Measurements from ENCODE around the gene PLEKHG3. TPM values are rescaled to one million over a fixed set of nuclear protein-coding genes. Genes with fewer than 3 reads are reported as not detected.
A peak's percentile ranks its signal among the peaks of the same experiment; 100 is the strongest.

The PLEKHG3 gene
- total RNA-seq, 1 donor from 2014 or later = 81.0 TPM

DNA sequence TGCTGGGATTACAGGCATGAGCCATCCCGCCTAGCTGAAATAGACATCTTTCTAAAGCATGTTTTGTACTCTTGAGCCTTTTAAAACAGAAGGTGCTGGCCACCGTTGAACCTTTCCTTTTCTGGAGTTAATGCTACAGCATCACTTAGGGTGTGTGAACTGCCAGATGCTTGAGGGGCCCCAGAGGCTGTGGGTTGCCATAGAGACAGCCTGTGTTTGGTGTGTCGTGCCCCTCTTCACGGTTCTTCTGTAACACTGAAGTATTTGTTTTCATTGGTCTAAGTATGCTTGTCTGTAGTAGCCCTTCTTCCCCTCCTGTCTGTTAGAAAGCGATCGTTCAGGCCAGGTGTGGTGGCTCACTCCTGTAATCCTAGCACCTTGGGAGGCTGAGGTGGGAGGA lies 30.8 kb downstream of the PLEKHG3 start:
- Mint-ChIP-seq H3K27ac (no peak overlapping the region), H3K27me3 (no peaks in the 10 kb centered on the region), H3K36me3 (ENCODE audit: insufficient read depth) (peaks cover 19% of the 10 kb centered on the region), H3K9me3 (ENCODE audit: low read depth) (no peaks in the 10 kb centered on the region), H3K4me1 (ENCODE audit: low read depth) (peaks cover 6% of the 10 kb centered on the region), H3K4me3 (ENCODE audit: low read depth) (no peak overlapping the region)
- DNase-seq (ENCODE audit: low spot score, unreplicated experiment) = no peak
- no peak for TF ChIP-seq CTCF (IDR thresholded peaks at IDR 0.05; ENCODE audit: unreplicated experiment)

GRCh38 chr14:64736271-64737169 lies 32.3 kb downstream of the PLEKHG3 start:
- H3K4me3 Mint-ChIP-seq (ENCODE audit: low read depth) = no peak overlapping the region
- no peak overlapping the region for H3K27ac Mint-ChIP-seq
- no peak for TF ChIP-seq CTCF (IDR thresholded peaks at IDR 0.05; ENCODE audit: unreplicated experiment)
- no peak for DNase-seq (ENCODE audit: low spot score, unreplicated experiment)
- H3K4me1 Mint-ChIP-seq (ENCODE audit: low read depth) = peaks cover 6% of the 10 kb centered on the region
- peaks cover 22% of the 10 kb centered on the region for H3K36me3 Mint-ChIP-seq (ENCODE audit: insufficient read depth)
- no peaks in the 10 kb centered on the region for H3K9me3 Mint-ChIP-seq (ENCODE audit: low read depth)
- H3K27me3 Mint-ChIP-seq = no peaks in the 10 kb centered on the region

GRCh38 chr14:64737391-64738280 lies 33.4 kb downstream of the PLEKHG3 start:
- Mint-ChIP-seq H3K9me3 (ENCODE audit: low read depth) (no peaks in the 10 kb centered on the region), H3K27ac (no peak overlapping the region), H3K4me1 (ENCODE audit: low read depth) (peaks cover 6% of the 10 kb centered on the region), H3K36me3 (ENCODE audit: insufficient read depth) (peaks cover 19% of the 10 kb centered on the region), H3K27me3 (no peaks in the 10 kb centered on the region), H3K4me3 (ENCODE audit: low read depth) (no peak overlapping the region)
- no peak for DNase-seq (ENCODE audit: low spot score, unreplicated experiment)
- no peak for TF ChIP-seq CTCF (IDR thresholded peaks at IDR 0.05; ENCODE audit: unreplicated experiment)

GRCh38 chr14:64738281-64738804 lies 34.1 kb downstream of the PLEKHG3 start:
- DNase-seq (ENCODE audit: low spot score, unreplicated experiment) = no peak
- H3K4me1 Mint-ChIP-seq (ENCODE audit: low read depth) = peaks cover 6% of the 10 kb centered on the region
- H3K27me3 Mint-ChIP-seq = no peaks in the 10 kb centered on the region
- TF ChIP-seq CTCF (IDR thresholded peaks at IDR 0.05; ENCODE audit: unreplicated experiment) = no peak
- H3K4me3 Mint-ChIP-seq (ENCODE audit: low read depth) = no peak overlapping the region
- H3K36me3 Mint-ChIP-seq (ENCODE audit: insufficient read depth) = peaks cover 19% of the 10 kb centered on the region
- H3K9me3 Mint-ChIP-seq (ENCODE audit: low read depth) = no peaks in the 10 kb centered on the region
- H3K27ac Mint-ChIP-seq = no peak overlapping the region

DNA sequence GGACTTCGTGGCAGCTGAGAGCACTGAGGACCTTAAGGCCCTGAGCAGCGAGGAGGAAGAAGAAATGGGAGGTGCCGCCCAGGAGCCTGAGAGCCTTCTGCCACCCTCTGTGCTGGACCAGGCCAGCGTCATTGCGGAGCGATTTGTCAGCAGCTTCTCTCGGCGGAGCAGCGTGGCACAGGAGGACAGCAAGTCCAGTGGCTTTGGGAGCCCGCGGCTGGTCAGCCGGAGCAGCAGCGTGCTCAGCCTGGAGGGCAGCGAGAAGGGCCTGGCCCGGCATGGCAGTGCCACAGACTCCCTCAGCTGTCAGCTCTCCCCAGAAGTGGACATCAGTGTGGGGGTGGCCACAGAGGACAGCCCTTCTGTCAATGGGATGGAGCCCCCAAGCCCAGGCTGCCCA lies 37.0 kb downstream of the PLEKHG3 start:
- DNase-seq (ENCODE audit: low spot score, unreplicated experiment) = no peak

More for the DNA sequence above, 37.0 kb downstream of the PLEKHG3 start:
- no peak for TF ChIP-seq CTCF (IDR thresholded peaks at IDR 0.05; ENCODE audit: unreplicated experiment)
- H3K4me1 Mint-ChIP-seq (ENCODE audit: low read depth) = peaks cover 9% of the 10 kb centered on the region
- H3K27ac Mint-ChIP-seq = peak overlapping the region; percentile 62
- no peaks in the 10 kb centered on the region for H3K9me3 Mint-ChIP-seq (ENCODE audit: low read depth)
- H3K27me3 Mint-ChIP-seq = no peaks in the 10 kb centered on the region
- no peak overlapping the region for H3K4me3 Mint-ChIP-seq (ENCODE audit: low read depth)
- peaks cover 15% of the 10 kb centered on the region for H3K36me3 Mint-ChIP-seq (ENCODE audit: insufficient read depth)
